Gastrocnemius medialis (tissue), 4 donors: Measurements from ENCODE around the gene PTPRB. TPM values are rescaled to one million over a fixed set of nuclear protein-coding genes. Genes with fewer than 3 reads are reported as not detected.

Experiments
- ATAC-seq, 2 donors: fragments of 150-250 bp; one replicate each; pipeline ENCODE4 v1.9.1; 2016
- DNase-seq, 2 donors: peaks; one replicate each; pipeline ENCODE4 v3.0.0-alpha.2; 2019
- H3K27ac ChIP-seq, 4 donors: fragments of 200-600 bp; sonication (generic); 1 replicate in 1 of 4; 2 replicates in 3 of 4; pipeline ENCODE4 v1.5.1; 2016 to 2018; ENCODE audit warnings: mild to moderate bottlenecking in 2 of 4, moderate library complexity in 1 of 4
- H3K27me3 ChIP-seq, 3 donors: fragments of 200-600 bp; sonication (generic) in 2 of 3; 1 replicate in 1 of 3; 2 replicates in 2 of 3; pipeline versions ENCODE4 v1.5.1 to v1.6.0; 2016 to 2019; ENCODE audit warnings: mild to moderate bottlenecking in 1 of 3, moderate library complexity in 1 of 3
- H3K36me3 ChIP-seq, 2 donors: fragments of 200-600 bp; sonication (generic) in 1 of 2; one replicate each; pipeline ENCODE4 v1.5.1; 2017 to 2018
- H3K4me1 ChIP-seq, 2 donors: fragments of 200-600 bp; sonication (generic) in 1 of 2; one replicate each; pipeline ENCODE4 v1.5.1; 2016 to 2017; ENCODE audit warnings: mild to moderate bottlenecking in 2 of 2
- H3K4me3 ChIP-seq, 4 donors: fragments of 200-600 bp; sonication (generic) in 3 of 4; 1 replicate in 1 of 4; 2 replicates in 3 of 4; pipeline ENCODE4 v1.5.1; 2016 to 2019; ENCODE audit warnings: mild to moderate bottlenecking in 2 of 4
- H3K9me3 ChIP-seq, 3 donors: fragments of 200-600 bp; sonication (generic) in 2 of 3; 1 replicate in 1 of 3; 2 replicates in 2 of 3; pipeline ENCODE4 v1.5.1; 2016 to 2019
- CTCF ChIP-seq, 5 experiments: fragments of 450-650 bp in 3 of 5; fragments of 200-600 bp in 2 of 5; sonication (generic) in 2 of 5; IDR thresholded peaks in 4 of 5; conservative IDR thresholded peaks in 1 of 5; 1 replicate in 4 of 5; 2 replicates in 1 of 5; pipeline ENCODE4 v1.5.1; 2016 to 2019; ENCODE audit warnings: antibody characterized with exemption in 5 of 5, mild to moderate bottlenecking in 3 of 5, moderate library complexity in 3 of 5
- POLR2A ChIP-seq, 2 donors: fragments of 450-650 bp; IDR thresholded peaks; one replicate each; pipeline ENCODE4 v1.6.1; 2017; ENCODE audit warnings: antibody characterized with exemption in 2 of 2, mild to moderate bottlenecking in 2 of 2, moderate library complexity in 2 of 2
- in situ Hi-C, 4 donors: fragments of 200-750 bp; cut with MboI; loops; one replicate each; pipeline versions ENCODE4 v1.15.0 to v1.8.0; 2017; ENCODE audit warnings: low sequenced_read_pairs in 4 of 4
- intact Hi-C: fragments of 100-400 bp; cut with DNase I; formaldehyde crosslinking; loops from one replicate; pipeline ENCODE4 v1.15.1; 2023; ENCODE audit warnings: low total_unique reads
- total RNA-seq, 4 donors: library from RNA; depleted of rRNA; stranded (reverse); fragments of >200 nt; gene quantifications; one replicate each; pipeline versions ENCODE4 v1.1.0 to v1.2.3, GENCODE V29; 2016

Gene PTPRB
- total RNA-seq, 4 donors from 2014 or later = 11.7 to 22.7 (median 15.9) TPM

- intact Hi-C loops = no loop called here
- ATAC-seq = no peak
- in situ Hi-C loops = no loop called here
These were observed 3.7 kb upstream of the PTPRB start for GRCh38 chr12:70640901-70641300.

GRCh38 chr12:70639535-70639934 lies 2.3 kb upstream of the PTPRB start:
- H3K4me3 ChIP-seq = no peak overlapping the region
- no peaks in the 10 kb centered on the region for H3K27me3 ChIP-seq
- DNase-seq = no peak
- no peaks in the 10 kb centered on the region for H3K4me1 ChIP-seq
- H3K9me3 ChIP-seq = no peaks in the 10 kb centered on the region
- H3K27ac ChIP-seq = no peak overlapping the region
- no peaks in the 10 kb centered on the region for H3K36me3 ChIP-seq
- ATAC-seq = no peak
- TF ChIP-seq CTCF (IDR thresholded peaks at IDR 0.05 in 4 of 5, conservative IDR thresholded peaks at IDR 0.05 in 1 of 5) (no peak), POLR2A (IDR thresholded peaks at IDR 0.05) (no peak)
- in situ Hi-C loops = no loop called here
- intact Hi-C loops = no loop called here

More at GRCh38 chr12:70640901-70641300, 3.7 kb upstream of the PTPRB start:
- H3K9me3 ChIP-seq = no peaks in the 10 kb centered on the region
- H3K27me3 ChIP-seq = no peaks in the 10 kb centered on the region
- TF ChIP-seq CTCF (IDR thresholded peaks at IDR 0.05 in 4 of 5, conservative IDR thresholded peaks at IDR 0.05 in 1 of 5) (no peak), POLR2A (IDR thresholded peaks at IDR 0.05) (no peak)
- no peak overlapping the region for H3K4me3 ChIP-seq
- no peak for DNase-seq
- H3K4me1 ChIP-seq = peaks cover 4 to 5% of the 10 kb centered on the region in 2 donors
- H3K27ac ChIP-seq = no peak overlapping the region
- no peaks in the 10 kb centered on the region for H3K36me3 ChIP-seq

GRCh38 chr12:70638639-70639360 lies 1.6 kb upstream of the PTPRB start:
- peaks cover 0 to 2% (median 0%) of the 10 kb centered on the region in 3 donors for H3K27me3 ChIP-seq
- in situ Hi-C loops = no loop called here

GRCh38 chr12:70635755-70636154 lies 1.5 kb downstream of the PTPRB start:
- peak overlapping the region in 3 of 4 donors; percentile 25 to 37 (median 32) for H3K4me3 ChIP-seq
- in situ Hi-C loops = no loop called here
- ATAC-seq = no peak

More at GRCh38 chr12:70638639-70639360, 1.6 kb upstream of the PTPRB start:
- H3K9me3 ChIP-seq = no peaks in the 10 kb centered on the region
- no peak for DNase-seq
- H3K27ac ChIP-seq = no peak overlapping the region
- no peak for ATAC-seq
- no peak for TF ChIP-seq POLR2A (IDR thresholded peaks at IDR 0.05)
- no peak for TF ChIP-seq CTCF (IDR thresholded peaks at IDR 0.05 in 4 of 5, conservative IDR thresholded peaks at IDR 0.05 in 1 of 5)
- no peaks in the 10 kb centered on the region for H3K4me1 ChIP-seq
- H3K4me3 ChIP-seq = no peak overlapping the region
- H3K36me3 ChIP-seq = no peaks in the 10 kb centered on the region
- intact Hi-C loops = no loop called here

More at GRCh38 chr12:70635755-70636154, 1.5 kb downstream of the PTPRB start:
- Histone ChIP-seq H3K9me3 (no peaks in the 10 kb centered on the region), H3K36me3 (no peaks in the 10 kb centered on the region), H3K4me1 (no peaks in the 10 kb centered on the region), H3K27ac (peak overlapping the region; percentile 34 to 68 (median 64)), H3K27me3 (peaks cover 0 to 2% (median 0%) of the 10 kb centered on the region in 3 donors)
- TF ChIP-seq POLR2A (IDR thresholded peaks at IDR 0.05) = no peak
- no peak for TF ChIP-seq CTCF (IDR thresholded peaks at IDR 0.05 in 4 of 5, conservative IDR thresholded peaks at IDR 0.05 in 1 of 5)
- no peak for DNase-seq
- intact Hi-C loops = no loop called here
